ENCODE results near the gene VPS8.

DNA sequence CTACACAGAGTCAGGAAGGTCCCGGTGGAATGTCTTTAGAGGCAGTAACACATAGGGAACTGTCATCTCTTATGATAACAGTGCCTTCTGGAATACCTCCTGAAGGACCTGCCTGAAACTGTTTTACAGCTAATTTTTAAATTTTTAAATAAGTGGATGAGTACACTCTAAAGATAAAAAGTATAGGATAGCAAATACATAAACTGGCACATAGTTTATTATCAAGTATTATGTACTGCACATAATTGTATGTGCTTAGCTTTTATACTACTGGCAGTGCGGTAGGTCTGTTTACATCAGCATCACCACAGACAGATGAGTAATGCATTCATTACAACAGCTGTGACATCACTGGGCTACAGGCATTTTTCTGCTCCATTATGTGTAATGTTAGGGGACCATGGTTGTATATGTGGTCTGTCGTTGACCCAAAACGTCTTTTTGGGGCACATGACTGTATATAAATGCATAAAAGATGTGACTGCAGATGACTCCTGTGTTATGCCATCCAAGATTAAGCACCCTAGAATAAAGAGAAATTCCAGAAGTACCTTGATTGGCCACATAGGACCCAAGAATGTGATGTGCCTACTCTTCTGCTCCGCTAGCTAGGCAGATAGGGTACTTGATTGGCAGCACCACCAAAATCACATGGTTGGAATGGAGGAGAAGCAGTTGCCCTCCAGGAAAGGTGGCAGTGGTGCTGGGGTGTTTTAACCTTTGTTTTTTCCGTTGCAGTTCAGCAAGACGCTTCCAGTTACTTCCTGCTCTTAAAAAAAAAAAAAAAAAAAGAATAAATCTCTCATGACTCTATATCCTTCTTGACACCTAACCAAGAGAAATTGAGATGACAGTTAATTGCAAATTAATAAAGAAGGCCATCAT lies 3.3 kb downstream of the VPS8 start:
- TF ChIP-seq BRD4 (CRISPR knock-in tag; IDR thresholded peaks at IDR 0.05), result no peak
- TF ChIP-seq, protein P1, sequence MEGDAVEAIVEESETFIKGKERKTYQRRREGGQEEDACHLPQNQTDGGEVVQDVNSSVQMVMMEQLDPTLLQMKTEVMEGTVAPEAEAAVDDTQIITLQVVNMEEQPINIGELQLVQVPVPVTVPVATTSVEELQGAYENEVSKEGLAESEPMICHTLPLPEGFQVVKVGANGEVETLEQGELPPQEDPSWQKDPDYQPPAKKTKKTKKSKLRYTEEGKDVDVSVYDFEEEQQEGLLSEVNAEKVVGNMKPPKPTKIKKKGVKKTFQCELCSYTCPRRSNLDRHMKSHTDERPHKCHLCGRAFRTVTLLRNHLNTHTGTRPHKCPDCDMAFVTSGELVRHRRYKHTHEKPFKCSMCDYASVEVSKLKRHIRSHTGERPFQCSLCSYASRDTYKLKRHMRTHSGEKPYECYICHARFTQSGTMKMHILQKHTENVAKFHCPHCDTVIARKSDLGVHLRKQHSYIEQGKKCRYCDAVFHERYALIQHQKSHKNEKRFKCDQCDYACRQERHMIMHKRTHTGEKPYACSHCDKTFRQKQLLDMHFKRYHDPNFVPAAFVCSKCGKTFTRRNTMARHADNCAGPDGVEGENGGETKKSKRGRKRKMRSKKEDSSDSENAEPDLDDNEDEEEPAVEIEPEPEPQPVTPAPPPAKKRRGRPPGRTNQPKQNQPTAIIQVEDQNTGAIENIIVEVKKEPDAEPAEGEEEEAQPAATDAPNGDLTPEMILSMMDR (CRISPR knock-in tag; IDR thresholded peaks at IDR 0.05), result no peak
- TF ChIP-seq MTA3 (CRISPR knock-in tag; IDR thresholded peaks at IDR 0.05), result no peak
- TF ChIP-seq MNT (IDR thresholded peaks at IDR 0.05), result no peak
- TF ChIP-seq ZNF781 (CRISPR knock-in tag; IDR thresholded peaks at IDR 0.05; ENCODE audit: borderline replicate concordance, not compliant biosample characterization), result no peak
- TF ChIP-seq HOXA3 (CRISPR knock-in tag; IDR thresholded peaks at IDR 0.05), result no peak
- no peak for TF ChIP-seq JUN (CRISPR knock-in tag; IDR thresholded peaks at IDR 0.05)

Measured in HepG2 (cell line).